Measurements from ENCODE around the gene OTX2. TPM values are rescaled to one million over a fixed set of nuclear protein-coding genes. Genes with fewer than 3 reads are reported as not detected.

The OTX2 gene
- total RNA-seq, 1 donor from 2014 or later = not detected

GRCh38 chr14:56794557-56795283 lies 15.6 kb downstream of the OTX2 start:
- DNase-seq = no peak

- no peak for DNase-seq
Measured at GRCh38 chr14:56794088-56794556, 16.2 kb downstream of the OTX2 start.

- DNase-seq = no peak
Measured at GRCh38 chr14:56789955-56790354, 20.3 kb downstream of the OTX2 start.

GRCh38 chr14:56787530-56787929 lies 22.7 kb downstream of the OTX2 start:
- no peak for DNase-seq

- no peak for DNase-seq
Measured at GRCh38 chr14:56782711-56783110, 27.6 kb downstream of the OTX2 start.

- DNase-seq = no peak
Measured at GRCh38 chr14:56774503-56774902, 35.8 kb downstream of the OTX2 start.

- DNase-seq = no peak
Measured at GRCh38 chr14:56770512-56770911, 39.8 kb downstream of the OTX2 start.

GRCh38 chr14:56760164-56760914 lies 49.9 kb downstream of the OTX2 start:
- no peak for DNase-seq

GRCh38 chr14:56759633-56760032 lies 50.6 kb downstream of the OTX2 start:
- no peak for DNase-seq

- DNase-seq = no peak
Measured at GRCh38 chr14:56759094-56759493, 51.2 kb downstream of the OTX2 start.

GRCh38 chr14:56754921-56755320 lies 55.4 kb downstream of the OTX2 start:
- DNase-seq = no peak

- DNase-seq = no peak
Measured at GRCh38 chr14:56753396-56753795, 56.9 kb downstream of the OTX2 start.

GRCh38 chr14:56752428-56752827 lies 57.9 kb downstream of the OTX2 start:
- DNase-seq = no peak

GRCh38 chr14:56751471-56751870 lies 58.8 kb downstream of the OTX2 start:
- DNase-seq = no peak

Other genes starting within 250 kb of the OTX2 start
- 12.0 and 13.4 TPM in 2 replicates for gene TMEM260, start 230.7 kb downstream of the OTX2 start, total RNA-seq